T-helper 1 cell treated with Interleukin-12 subunit alpha and Interleukin-12 subunit beta and Interleukin-4 antibody, amounts not matched to agents 30 μg/mL and 1 μg/mL, for 36 hours (primary cell): ENCODE measurements around the gene FBXL20.

ENCODE experiments used
- H3K27ac Mint-ChIP-seq: one replicate; pipeline ENCODE4 v1.8.0; 2021; ENCODE audit warnings: mild to moderate bottlenecking, mixed read lengths
- H3K27me3 Mint-ChIP-seq: one replicate; pipeline ENCODE4 v1.8.0; 2021; ENCODE audit warnings: low read depth, mixed read lengths
- H3K36me3 Mint-ChIP-seq: one replicate; pipeline ENCODE4 v1.8.0; 2021; ENCODE audit warnings: low read depth, mixed read lengths
- H3K4me1 Mint-ChIP-seq: one replicate; pipeline ENCODE4 v1.8.0; 2021; ENCODE audit warnings: low read depth, mixed read lengths
- H3K4me3 Mint-ChIP-seq: one replicate; pipeline ENCODE4 v1.8.0; 2021; ENCODE audit warnings: mild to moderate bottlenecking, moderate library complexity, mixed read lengths
- H3K9me3 Mint-ChIP-seq: one replicate; pipeline ENCODE4 v1.8.0; 2021; ENCODE audit warnings: mixed read lengths

The FBXL20 gene

GRCh38 chr17:39225308-39225958 is 176.0 kb downstream of the FBXL20 start, which contains the start of gene STAC2:
STAC2 (minus strand) TSS chr17:39225945; CDS start chr17:39225502, 443 bp downstream.
- H3K27ac Mint-ChIP-seq = no peak within 1 kb of the TSS
- H3K27me3 Mint-ChIP-seq = peaks cover 61% of the 10 kb centered on the region
- no peaks in the 10 kb centered on the region for H3K36me3 Mint-ChIP-seq
- H3K9me3 Mint-ChIP-seq = no peaks in the 10 kb centered on the region
- H3K4me1 Mint-ChIP-seq = peaks cover 4% of the 10 kb centered on the region
- H3K4me3 Mint-ChIP-seq = peak within 1 kb of the TSS; percentile 61

GRCh38 chr17:39224778-39225307 is 176.6 kb downstream of the FBXL20 start:
- H3K27me3 Mint-ChIP-seq = peaks cover 60% of the 10 kb centered on the region
- H3K9me3 Mint-ChIP-seq = no peaks in the 10 kb centered on the region
- H3K36me3 Mint-ChIP-seq = no peaks in the 10 kb centered on the region

GRCh38 chr17:39223907-39224777 is 177.3 kb downstream of the FBXL20 start:
- Mint-ChIP-seq H3K36me3 (no peaks in the 10 kb centered on the region), H3K4me3 (no peak overlapping the region), H3K27me3 (peaks cover 58% of the 10 kb centered on the region), H3K9me3 (no peaks in the 10 kb centered on the region), H3K27ac (no peak overlapping the region), H3K4me1 (peaks cover 4% of the 10 kb centered on the region)

More at GRCh38 chr17:39224778-39225307, 176.6 kb downstream of the FBXL20 start:
- Mint-ChIP-seq H3K27ac (no peak overlapping the region), H3K4me3 (peak overlapping the region; percentile 61), H3K4me1 (peaks cover 4% of the 10 kb centered on the region)

- no peaks in the 10 kb centered on the region for H3K36me3 Mint-ChIP-seq
- peaks cover 4% of the 10 kb centered on the region for H3K4me1 Mint-ChIP-seq
- H3K9me3 Mint-ChIP-seq = no peaks in the 10 kb centered on the region
- H3K27ac Mint-ChIP-seq = no peak overlapping the region
- no peak overlapping the region for H3K4me3 Mint-ChIP-seq
- peaks cover 60% of the 10 kb centered on the region for H3K27me3 Mint-ChIP-seq
These were observed 178.3 kb downstream of the FBXL20 start for GRCh38 chr17:39222866-39223834.

- peaks cover 56% of the 10 kb centered on the region for H3K27me3 Mint-ChIP-seq
These were observed 179.3 kb downstream of the FBXL20 start for GRCh38 chr17:39222151-39222550.

GRCh38 chr17:39221572-39221971 is 179.9 kb downstream of the FBXL20 start:
- Mint-ChIP-seq H3K9me3 (no peaks in the 10 kb centered on the region), H3K36me3 (no peaks in the 10 kb centered on the region), H3K27ac (no peak overlapping the region), H3K27me3 (peaks cover 56% of the 10 kb centered on the region), H3K4me1 (peaks cover 8% of the 10 kb centered on the region), H3K4me3 (no peak overlapping the region)

More at GRCh38 chr17:39222151-39222550, 179.3 kb downstream of the FBXL20 start:
- Mint-ChIP-seq H3K36me3 (no peaks in the 10 kb centered on the region), H3K4me1 (peaks cover 6% of the 10 kb centered on the region), H3K27ac (no peak overlapping the region), H3K9me3 (no peaks in the 10 kb centered on the region), H3K4me3 (no peak overlapping the region)

- H3K9me3 Mint-ChIP-seq = no peaks in the 10 kb centered on the region
- peaks cover 54% of the 10 kb centered on the region for H3K27me3 Mint-ChIP-seq
- H3K27ac Mint-ChIP-seq = no peak overlapping the region
- peaks cover 4% of the 10 kb centered on the region for H3K4me1 Mint-ChIP-seq
- no peaks in the 10 kb centered on the region for H3K36me3 Mint-ChIP-seq
- no peak overlapping the region for H3K4me3 Mint-ChIP-seq
These were observed 181.7 kb downstream of the FBXL20 start for GRCh38 chr17:39219647-39220154.

- H3K36me3 Mint-ChIP-seq = no peaks in the 10 kb centered on the region
- H3K9me3 Mint-ChIP-seq = no peaks in the 10 kb centered on the region
- no peak overlapping the region for H3K4me3 Mint-ChIP-seq
- peaks cover 4% of the 10 kb centered on the region for H3K4me1 Mint-ChIP-seq
- no peak overlapping the region for H3K27ac Mint-ChIP-seq
- peaks cover 48% of the 10 kb centered on the region for H3K27me3 Mint-ChIP-seq
These were observed 182.5 kb downstream of the FBXL20 start for GRCh38 chr17:39218906-39219305.

GRCh38 chr17:39217734-39218369 is 183.6 kb downstream of the FBXL20 start:
- H3K4me3 Mint-ChIP-seq = no peak overlapping the region
- H3K4me1 Mint-ChIP-seq = peaks cover 4% of the 10 kb centered on the region
- H3K9me3 Mint-ChIP-seq = no peaks in the 10 kb centered on the region

GRCh38 chr17:39213852-39214251 is 187.6 kb downstream of the FBXL20 start:
- H3K27ac Mint-ChIP-seq = no peak overlapping the region
- H3K4me3 Mint-ChIP-seq = no peak overlapping the region
- no peaks in the 10 kb centered on the region for H3K9me3 Mint-ChIP-seq
- H3K4me1 Mint-ChIP-seq = peaks cover 9% of the 10 kb centered on the region
- H3K36me3 Mint-ChIP-seq = no peaks in the 10 kb centered on the region
- H3K27me3 Mint-ChIP-seq = peaks cover 43% of the 10 kb centered on the region

More at GRCh38 chr17:39217734-39218369, 183.6 kb downstream of the FBXL20 start:
- Mint-ChIP-seq H3K27me3 (peaks cover 39% of the 10 kb centered on the region), H3K27ac (no peak overlapping the region), H3K36me3 (no peaks in the 10 kb centered on the region)

- H3K27ac Mint-ChIP-seq = peak overlapping the region; percentile 36
- peaks cover 11% of the 10 kb centered on the region for H3K4me1 Mint-ChIP-seq
- H3K27me3 Mint-ChIP-seq = peaks cover 42% of the 10 kb centered on the region
- no peak overlapping the region for H3K4me3 Mint-ChIP-seq
- H3K9me3 Mint-ChIP-seq = no peaks in the 10 kb centered on the region
- H3K36me3 Mint-ChIP-seq = no peaks in the 10 kb centered on the region
These were observed 188.5 kb downstream of the FBXL20 start for GRCh38 chr17:39212841-39213480.

GRCh38 chr17:39212195-39212810 is 189.1 kb downstream of the FBXL20 start:
- H3K27me3 Mint-ChIP-seq = peaks cover 40% of the 10 kb centered on the region
- peak overlapping the region; percentile 36 for H3K27ac Mint-ChIP-seq
- H3K36me3 Mint-ChIP-seq = no peaks in the 10 kb centered on the region
- peaks cover 11% of the 10 kb centered on the region for H3K4me1 Mint-ChIP-seq
- no peaks in the 10 kb centered on the region for H3K9me3 Mint-ChIP-seq
- no peak overlapping the region for H3K4me3 Mint-ChIP-seq

- Mint-ChIP-seq H3K9me3 (no peaks in the 10 kb centered on the region), H3K27ac (no peak overlapping the region), H3K4me1 (peaks cover 14% of the 10 kb centered on the region), H3K27me3 (peaks cover 24% of the 10 kb centered on the region), H3K36me3 (peaks cover 1% of the 10 kb centered on the region), H3K4me3 (no peak overlapping the region)
These were observed 191.4 kb downstream of the FBXL20 start for GRCh38 chr17:39210093-39210434.
